Keratinocyte (primary cell): Measurements from ENCODE around the gene XRCC3. TPM values are rescaled to one million over a fixed set of nuclear protein-coding genes. Genes with fewer than 3 reads are reported as not detected.

Experiments used
- DNase-seq: peaks from one replicate; pipeline ENCODE4 v3.0.0-alpha.2; 2011; ENCODE audit warnings: low read depth, missing footprints, low spot score
- FAIRE-seq: peaks from 2 replicates; lab custom pipeline; 2011; peaks lifted over from hg19 to GRCh38; lab: Jason Lieb, UNC
- H2AFZ ChIP-seq: 2 replicates; pipeline ENCODE4 v1.6.0; 2012; ENCODE audit warnings: low read length, control low read depth, inconsistent platforms; ENCODE audit not compliant: control insufficient read depth
- H3K27ac ChIP-seq: 2 replicates; pipeline ENCODE4 v1.5.1; 2011; ENCODE audit warnings: low read length; ENCODE audit not compliant: control insufficient read depth, insufficient read depth
- H3K27me3 ChIP-seq: 3 replicates; pipeline ENCODE4 v1.6.0; 2011; ENCODE audit warnings: low read length; ENCODE audit not compliant: control insufficient read depth, insufficient read depth; ENCODE audit errors: extremely low read depth
- H3K36me3 ChIP-seq, 2 experiments: 2 replicates in 1 of 2; 3 replicates in 1 of 2; pipeline ENCODE4 v1.5.1; 2011; ENCODE audit warnings: low read length in 2 of 2, mild to moderate bottlenecking in 1 of 2; ENCODE audit not compliant: control insufficient read depth in 2 of 2, insufficient read depth in 2 of 2; ENCODE audit errors: extremely low read depth in 1 of 2
- H3K4me1 ChIP-seq: 3 replicates; pipeline ENCODE4 v1.5.1; 2011; ENCODE audit warnings: low read length; ENCODE audit not compliant: control insufficient read depth, insufficient read depth; ENCODE audit errors: extremely low read depth
- H3K4me2 ChIP-seq: 3 replicates; pipeline ENCODE4 v1.6.0; 2011; ENCODE audit warnings: low read depth, low read length; ENCODE audit not compliant: control insufficient read depth, insufficient read depth; ENCODE audit errors: extremely low read depth
- H3K4me3 ChIP-seq, 3 experiments: fragments of 200-600 bp in 1 of 3; sonication (generic) in 1 of 3; 2 replicates in 2 of 3; 3 replicates in 1 of 3; pipeline ENCODE4 v1.5.1; 2011 to 2016; ENCODE audit warnings: low read length in 3 of 3, mild to moderate bottlenecking in 3 of 3, control low read depth in 2 of 3, inconsistent platforms in 1 of 3, low read depth in 1 of 3, mixed read lengths in 1 of 3, mixed run types in 1 of 3, moderate library complexity in 1 of 3; ENCODE audit not compliant: control insufficient read depth in 2 of 3, insufficient read depth in 2 of 3; ENCODE audit errors: extremely low read depth in 1 of 3
- H3K79me2 ChIP-seq: 2 replicates; pipeline ENCODE4 v1.6.0; 2012; ENCODE audit warnings: low read length; ENCODE audit not compliant: control insufficient read depth, insufficient read depth
- H3K9ac ChIP-seq: 3 replicates; pipeline ENCODE4 v1.6.0; 2011; ENCODE audit warnings: low read length; ENCODE audit not compliant: control insufficient read depth, insufficient read depth; ENCODE audit errors: extremely low read depth
- H3K9me1 ChIP-seq: 3 replicates; pipeline ENCODE4 v1.6.0; 2011; ENCODE audit warnings: low read length; ENCODE audit not compliant: control insufficient read depth, insufficient read depth; ENCODE audit errors: extremely low read depth
- H3K9me3 ChIP-seq: 2 replicates; pipeline ENCODE4 v1.5.1; 2012; ENCODE audit warnings: low read depth, low read length; ENCODE audit not compliant: control insufficient read depth
- H4K20me1 ChIP-seq: 3 replicates; pipeline ENCODE4 v1.6.0; 2011; ENCODE audit warnings: low read length; ENCODE audit not compliant: control insufficient read depth, insufficient read depth; ENCODE audit errors: extremely low read depth
- CTCF ChIP-seq, 3 experiments: IDR thresholded peaks in 1 of 3; conservative IDR thresholded peaks in 1 of 3; optimal IDR thresholded peaks in 1 of 3; 2 replicates in 2 of 3; 3 replicates in 1 of 3; pipeline versions ENCODE3 to v1.5.1; 2011; ENCODE audit warnings: low read length in 3 of 3, mild to moderate bottlenecking in 3 of 3, moderate library complexity in 2 of 3, control low read depth in 1 of 3, inconsistent platforms in 1 of 3; ENCODE audit not compliant: insufficient read depth in 2 of 3; ENCODE audit errors: extremely low read depth in 1 of 3
- EZH2 ChIP-seq: IDR thresholded peaks from one replicate; pipeline ENCODE4 v1.6.1; 2012; ENCODE audit warnings: inconsistent platforms, mild to moderate bottlenecking, low read length, moderate library complexity
- dilution Hi-C: fragments of 300-500 bp; cut with MboI; formaldehyde crosslinking; loops from one replicate; pipeline ENCODE4 v1.7.0; 2020; ENCODE audit warnings: low sequenced_read_pairs; ENCODE audit not compliant: extremely low pct_ligation_motif_present
- polyA plus RNA-seq, 5 experiments: library from polyadenylated mRNA; depleted of rRNA in 3 of 5; stranded (reverse) in 3 of 5; stranded (forward) in 1 of 5; unstranded in 1 of 5; fragments of >200 nt; gene quantifications; 1 replicate in 1 of 5; 2 replicates in 3 of 5; 3 replicates in 1 of 5; pipeline versions ENCODE4 v1.2.1 to v1.2.3, GENCODE V29; 2011 to 2012; ENCODE audit warnings: missing spikeins in 2 of 5, low read depth in 1 of 5, low replicate concordance in 1 of 5

Gene XRCC3
- polyA plus RNA-seq, 1 donor (not counting 4 experiments of a cell fraction or from before 2014, with no cell fraction given) = 21.0 TPM

- no peak overlapping the region for H3K9ac ChIP-seq
- H3K4me3 ChIP-seq = no peak overlapping the region
- no peaks in the 10 kb centered on the region for H3K27me3 ChIP-seq
- TF ChIP-seq CTCF (optimal IDR thresholded peaks at IDR 0.05 in 1 of 3, IDR thresholded peaks at IDR 0.05 in 1 of 3, conservative IDR thresholded peaks at IDR 0.05 in 1 of 3; ENCODE audit: extremely low read depth in 1 of 3, insufficient read depth in 2 of 3, low read length in 3 of 3) (no peak), EZH2 (no peak)
- DNase-seq (no peak), FAIRE-seq (no peak)
- no peak overlapping the region for H2AFZ ChIP-seq
- H3K79me2 ChIP-seq = peaks cover 93% of the 10 kb centered on the region
- no peak overlapping the region for H3K4me2 ChIP-seq
- no peaks in the 10 kb centered on the region for H3K4me1 ChIP-seq
- dilution Hi-C loops = no loop called here
- peaks cover 44% of the 10 kb centered on the region for H4K20me1 ChIP-seq
- H3K9me1 ChIP-seq = peaks cover 5% of the 10 kb centered on the region
- no peaks in the 10 kb centered on the region for H3K9me3 ChIP-seq
- peaks cover 24 to 30% of the 10 kb centered on the region in 2 experiments for H3K36me3 ChIP-seq
- H3K27ac ChIP-seq = no peak overlapping the region
Observed at GRCh38 chr14:103652806-103653205, 62.4 kb downstream of the XRCC3 start.

GRCh38 chr14:103651585-103651984 lies 63.7 kb downstream of the XRCC3 start:
- Histone ChIP-seq H3K4me2 (no peak overlapping the region), H4K20me1 (peaks cover 46% of the 10 kb centered on the region), H3K27me3 (no peaks in the 10 kb centered on the region), H3K27ac (no peak overlapping the region), H3K9me1 (peaks cover 4% of the 10 kb centered on the region), H3K79me2 (peaks cover 94% of the 10 kb centered on the region), H3K4me3 (no peak overlapping the region), H3K9me3 (no peaks in the 10 kb centered on the region), H3K36me3 (peaks cover 15 to 22% of the 10 kb centered on the region in 2 experiments), H2AFZ (no peak overlapping the region), H3K9ac (no peak overlapping the region), H3K4me1 (no peaks in the 10 kb centered on the region)
- no peak for FAIRE-seq
- TF ChIP-seq EZH2 = no peak
- TF ChIP-seq CTCF (optimal IDR thresholded peaks at IDR 0.05 in 1 of 3, IDR thresholded peaks at IDR 0.05 in 1 of 3, conservative IDR thresholded peaks at IDR 0.05 in 1 of 3; ENCODE audit: extremely low read depth in 1 of 3, insufficient read depth in 2 of 3, low read length in 3 of 3) = no peak
- dilution Hi-C loops = no loop called here
- no peak for DNase-seq
